K562 (cell line): ENCODE results near the gene WDR83. TPM values are rescaled to one million over a fixed set of nuclear protein-coding genes. Genes with fewer than 3 reads are reported as not detected.
A peak's percentile ranks its signal among the peaks of the same experiment; 100 is the strongest.

Experiments used
- ATF4 ChIP-seq: fragments of 450-650 bp; formaldehyde crosslinking; IDR thresholded peaks from 2 replicates; pipeline ENCODE4 v1.4.0; 2022; ENCODE audit warnings: mild to moderate bottlenecking, moderate library complexity
- CEBPZ ChIP-seq: fragments of 150-350 bp; IDR thresholded peaks from 2 replicates; pipeline ENCODE4 v1.6.1; 2014; ENCODE audit warnings: low read depth, mild to moderate bottlenecking, low read length, borderline replicate concordance
- CTCF ChIP-seq, 3 experiments: IDR thresholded peaks in 2 of 3; conservative IDR thresholded peaks in 1 of 3; 2 replicates each; pipeline ENCODE4 v1.5.1; 2011 to 2012; ENCODE audit warnings: low read length in 3 of 3, mild to moderate bottlenecking in 3 of 3, control low read depth in 2 of 3, improper control_type of control experiment in 1 of 3, inconsistent platforms in 1 of 3, low read depth in 1 of 3, mixed read lengths in 1 of 3, moderate library complexity in 1 of 3; ENCODE audit not compliant: insufficient read depth in 2 of 3
- ELF1 ChIP-seq: fragments of 200-800 bp; sonication (Bioruptor generic); IDR thresholded peaks from 2 replicates; pipeline ENCODE4 v1.6.1; 2016; ENCODE audit warnings: missing genetic modification characterization, missing compliant biosample characterization
- ETV1 ChIP-seq: fragments of 450-650 bp; conservative IDR thresholded peaks from 2 replicates; pipeline ENCODE4 v1.6.1; 2016; ENCODE audit warnings: missing genetic modification characterization, control low read depth, low read depth, missing compliant biosample characterization
- HNRNPLL ChIP-seq: fragments of 200-400 bp; formaldehyde crosslinking; IDR thresholded peaks from 2 replicates; pipeline ENCODE4 v1.6.1; 2017; ENCODE audit warnings: low read length, low read depth, mild to moderate bottlenecking; ENCODE audit not compliant: poor library complexity, severe bottlenecking
- MCM3 ChIP-seq: fragments of 450-650 bp; IDR thresholded peaks from 2 replicates; pipeline ENCODE4 v1.6.1; 2016
- NR1H2 ChIP-seq: sonication (generic); formaldehyde crosslinking; IDR thresholded peaks from 2 replicates; pipeline ENCODE4 v1.4.0; 2020; ENCODE audit warnings: mild to moderate bottlenecking, missing genetic modification reagents
- NR3C1 ChIP-seq: sonication (generic); formaldehyde crosslinking; IDR thresholded peaks from 2 replicates; pipeline ENCODE4 v1.8.1; 2022; ENCODE audit warnings: missing genetic modification reagents
- PRDM10 ChIP-seq: fragments of 450-650 bp; IDR thresholded peaks from 2 replicates; pipeline ENCODE4 v1.6.1; 2018; ENCODE audit not compliant: partially characterized antibody
- PRPF4 ChIP-seq: fragments of 200-400 bp; formaldehyde crosslinking; IDR thresholded peaks from one replicate; pipeline ENCODE4 v1.6.1; 2017; ENCODE audit warnings: low read length, low read depth, mild to moderate bottlenecking; ENCODE audit not compliant: insufficient read depth, poor library complexity, severe bottlenecking
- TBL1XR1 ChIP-seq, 2 experiments: IDR thresholded peaks; 2 replicates each; pipeline ENCODE4 v1.6.1; 2012; ENCODE audit warnings: improper control_type of control experiment in 2 of 2, low read length in 2 of 2, mild to moderate bottlenecking in 1 of 2
- TRIM28 ChIP-seq: fragments of 450-650 bp; IDR thresholded peaks from 2 replicates; pipeline ENCODE4 v1.6.1; 2017
- ZNF696 ChIP-seq: fragments of 250-450 bp; sonication (Bioruptor Pico); conservative IDR thresholded peaks from 2 replicates; pipeline ENCODE4 v1.4.0; 2020; ENCODE audit warnings: mild to moderate bottlenecking, moderate library complexity
- polyA plus RNA-seq, 8 experiments: library from polyadenylated mRNA; depleted of rRNA in 4 of 8; stranded (reverse) in 5 of 8; unstranded in 3 of 8; fragments of >200 nt; fragmentation: Nextera tagmentation in 2 of 8; fragmentation: Illumina TruSeq in 1 of 8; extraction: Ambion mirVana in 2 of 8; extraction: Trizol in 1 of 8; gene quantifications; 2 replicates each; pipeline versions ENCODE4 v1.2.1 to v1.2.3, GENCODE V29; 2011 to 2014; ENCODE audit warnings: inconsistent platforms in 1 of 8, missing spikeins in 1 of 8
- total RNA-seq, 7 experiments: library from RNA; depleted of rRNA in 6 of 7; stranded (reverse); fragments of >200 nt in 6 of 7; fragmentation: Illumina TruSeq in 2 of 7; extraction: Trizol in 2 of 7; gene quantifications; 2 replicates each; pipeline versions ENCODE4 v1.2.1 to v1.2.3, GENCODE V29; 2011 to 2021; ENCODE audit warnings: low replicate concordance in 1 of 7
- TF ChIP-seq, protein P1 (sequence below): IDR thresholded peaks from 2 replicates; pipeline ENCODE4 v1.6.1; 2014; ENCODE audit warnings: antibody characterized with exemption

Gene WDR83
- total and polyA plus RNA-seq, 9 of the 15 experiments (the other 6 are each of a cell fraction or from before 2014, with no cell fraction given) = 0.52 to 21.3 (median 4.2) TPM

DNA sequence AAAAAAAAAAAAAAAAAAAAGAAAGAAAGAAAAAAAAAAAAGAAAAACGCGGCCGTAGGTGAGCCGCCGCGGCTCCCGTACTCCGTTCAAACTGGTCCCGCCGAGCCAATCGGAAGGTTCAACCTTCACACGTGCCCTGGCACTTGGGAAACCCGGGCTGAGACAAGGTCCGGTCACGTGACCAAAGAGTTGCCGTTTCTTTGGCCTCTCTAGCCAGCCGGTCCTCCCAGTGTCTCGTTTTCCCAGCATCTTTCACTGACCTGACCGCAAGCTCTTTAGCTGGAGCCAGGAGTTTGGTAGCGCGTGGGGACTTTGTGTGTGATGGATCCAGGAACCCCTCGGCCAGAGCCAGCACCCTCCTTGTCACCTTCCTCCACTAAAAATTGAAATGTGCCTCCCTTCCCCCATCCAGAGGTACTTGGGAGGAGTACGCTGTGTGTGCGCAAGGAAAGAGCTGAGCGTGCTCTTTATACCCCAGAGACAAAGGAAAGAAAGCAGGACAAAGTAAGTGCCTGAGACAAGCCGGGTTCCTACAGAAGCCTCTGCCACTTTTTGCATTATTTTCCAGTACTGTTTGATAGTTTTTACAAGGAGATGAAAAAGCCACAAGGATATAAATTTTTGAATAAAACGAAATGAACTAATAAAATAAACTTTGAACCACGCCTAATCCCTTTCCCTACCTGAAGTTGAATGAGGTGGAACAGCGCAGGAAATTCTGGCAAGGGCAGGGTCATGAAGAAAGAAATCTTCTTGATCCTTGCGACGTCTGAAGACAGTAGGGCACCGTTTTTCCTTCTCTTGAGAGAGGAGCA lies 56.2 kb downstream of the WDR83 start (continued):
- no peak for TF ChIP-seq ZNF696
- peak; percentile 64 for TF ChIP-seq HNRNPLL
- TF ChIP-seq CEBPZ = no peak
- TF ChIP-seq CTCF (IDR thresholded peaks at IDR 0.05 in 2 of 3, conservative IDR thresholded peaks at IDR 0.05 in 1 of 3; ENCODE audit: insufficient read depth in 2 of 3, low read depth in 1 of 3, low read length in 3 of 3) = no peak
- no peak for TF ChIP-seq TRIM28
- peak; percentile 90 for TF ChIP-seq ETV1 (tag)
- TF ChIP-seq MCM3 = no peak
- peak; percentile 69 for TF ChIP-seq ELF1
- no peak for TF ChIP-seq PRPF4
- no peak for TF ChIP-seq NR1H2
- TF ChIP-seq ATF4 = no peak
- peak; percentile 68 for TF ChIP-seq PRDM10
- TF ChIP-seq, protein P1, sequence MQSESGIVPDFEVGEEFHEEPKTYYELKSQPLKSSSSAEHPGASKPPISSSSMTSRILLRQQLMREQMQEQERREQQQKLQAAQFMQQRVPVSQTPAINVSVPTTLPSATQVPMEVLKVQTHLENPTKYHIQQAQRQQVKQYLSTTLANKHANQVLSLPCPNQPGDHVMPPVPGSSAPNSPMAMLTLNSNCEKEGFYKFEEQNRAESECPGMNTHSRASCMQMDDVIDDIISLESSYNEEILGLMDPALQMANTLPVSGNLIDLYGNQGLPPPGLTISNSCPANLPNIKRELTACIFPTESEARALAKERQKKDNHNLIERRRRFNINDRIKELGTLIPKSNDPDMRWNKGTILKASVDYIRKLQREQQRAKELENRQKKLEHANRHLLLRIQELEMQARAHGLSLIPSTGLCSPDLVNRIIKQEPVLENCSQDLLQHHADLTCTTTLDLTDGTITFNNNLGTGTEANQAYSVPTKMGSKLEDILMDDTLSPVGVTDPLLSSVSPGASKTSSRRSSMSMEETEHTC = peak; percentile 93
- TF ChIP-seq TBL1XR1 (IDR thresholded peaks at IDR 0.05; ENCODE audit: low read length in 2 of 2) = 0 out of 4 replicates have a peak, but pooled peaks of 1 of the 2 experiments have one; percentile 17
- TF ChIP-seq NR3C1 (CRISPR knock-in tag) = no peak
